ENCODE measurements around the gene TOMM7.

- TF ChIP-seq, protein P1, sequence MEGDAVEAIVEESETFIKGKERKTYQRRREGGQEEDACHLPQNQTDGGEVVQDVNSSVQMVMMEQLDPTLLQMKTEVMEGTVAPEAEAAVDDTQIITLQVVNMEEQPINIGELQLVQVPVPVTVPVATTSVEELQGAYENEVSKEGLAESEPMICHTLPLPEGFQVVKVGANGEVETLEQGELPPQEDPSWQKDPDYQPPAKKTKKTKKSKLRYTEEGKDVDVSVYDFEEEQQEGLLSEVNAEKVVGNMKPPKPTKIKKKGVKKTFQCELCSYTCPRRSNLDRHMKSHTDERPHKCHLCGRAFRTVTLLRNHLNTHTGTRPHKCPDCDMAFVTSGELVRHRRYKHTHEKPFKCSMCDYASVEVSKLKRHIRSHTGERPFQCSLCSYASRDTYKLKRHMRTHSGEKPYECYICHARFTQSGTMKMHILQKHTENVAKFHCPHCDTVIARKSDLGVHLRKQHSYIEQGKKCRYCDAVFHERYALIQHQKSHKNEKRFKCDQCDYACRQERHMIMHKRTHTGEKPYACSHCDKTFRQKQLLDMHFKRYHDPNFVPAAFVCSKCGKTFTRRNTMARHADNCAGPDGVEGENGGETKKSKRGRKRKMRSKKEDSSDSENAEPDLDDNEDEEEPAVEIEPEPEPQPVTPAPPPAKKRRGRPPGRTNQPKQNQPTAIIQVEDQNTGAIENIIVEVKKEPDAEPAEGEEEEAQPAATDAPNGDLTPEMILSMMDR (conservative IDR thresholded peaks at IDR 0.05) = no peak
- no peak for TF ChIP-seq EZH2 (IDR thresholded peaks at IDR 0.05; ENCODE audit: low read depth)
Measured at GRCh38 chr7:22786290-22786932, 36.2 kb downstream of the TOMM7 start.

All from PC-9 (cell line).